ENCODE data around the gene TEC. TPM values are rescaled to one million over a fixed set of nuclear protein-coding genes. Genes with fewer than 3 reads are reported as not detected.

Gene TEC
- total RNA-seq, 2 experiments from 2014 or later, result 2.8 TPM

DNA sequence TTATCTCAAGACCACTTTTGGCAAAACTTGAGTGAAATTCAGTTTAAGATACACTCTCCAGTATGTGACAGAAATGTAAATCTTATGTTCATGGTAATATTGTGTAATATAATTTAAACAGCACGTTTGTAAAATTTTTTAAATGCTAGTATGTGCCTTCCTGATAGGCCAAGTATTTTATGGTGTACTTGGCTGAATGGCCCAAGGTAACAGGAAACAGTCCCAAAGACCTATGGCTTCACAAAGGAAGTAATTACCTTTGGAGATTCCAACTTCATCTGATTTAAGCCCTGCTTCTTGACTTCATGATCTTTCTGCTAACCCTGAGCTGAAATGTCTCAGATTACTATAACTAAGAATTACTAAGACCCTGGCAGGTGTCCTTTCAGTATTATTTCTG, 20.3 kb downstream of the TEC start:
- Histone ChIP-seq H3K27ac (ENCODE audit: low read depth in 1 of 2, low read length in 2 of 2) (no peak overlapping the region), H3K4me1 (ENCODE audit: insufficient read depth, low read length) (no peaks in the 10 kb centered on the region), H3K9me3 (ENCODE audit: control insufficient read depth in 1 of 2, insufficient read depth in 1 of 2, low read length in 2 of 2) (no peaks in the 10 kb centered on the region), H3K4me3 (ENCODE audit: low read length) (no peak overlapping the region), H3K36me3 (ENCODE audit: insufficient read depth, low read length) (no peaks in the 10 kb centered on the region), H3K27me3 (ENCODE audit: control insufficient read depth in 1 of 2, insufficient read depth in 2 of 2, low read length in 2 of 2) (no peaks in the 10 kb centered on the region)
- TF ChIP-seq CTCF (IDR thresholded peaks at IDR 0.05), result no peak
- ChIA-PET CTCF (no interaction called here), POLR2A (no interaction called here)
- Mint-ChIP-seq H3K27ac (no peak overlapping the region), H3K9me3 (no peaks in the 10 kb centered on the region), H3K36me3 (ENCODE audit: low read depth) (no peaks in the 10 kb centered on the region), H3K27me3 (no peaks in the 10 kb centered on the region), H3K4me3 (no peak overlapping the region), H3K4me1 (ENCODE audit: low read depth) (no peaks in the 10 kb centered on the region)
- DNase-seq, result no peak
- intact Hi-C loops (cut with DNase I, micrococcal nuclease), result no loop called here
- ATAC-seq (ENCODE audit: poor library complexity), result no peak

DNA sequence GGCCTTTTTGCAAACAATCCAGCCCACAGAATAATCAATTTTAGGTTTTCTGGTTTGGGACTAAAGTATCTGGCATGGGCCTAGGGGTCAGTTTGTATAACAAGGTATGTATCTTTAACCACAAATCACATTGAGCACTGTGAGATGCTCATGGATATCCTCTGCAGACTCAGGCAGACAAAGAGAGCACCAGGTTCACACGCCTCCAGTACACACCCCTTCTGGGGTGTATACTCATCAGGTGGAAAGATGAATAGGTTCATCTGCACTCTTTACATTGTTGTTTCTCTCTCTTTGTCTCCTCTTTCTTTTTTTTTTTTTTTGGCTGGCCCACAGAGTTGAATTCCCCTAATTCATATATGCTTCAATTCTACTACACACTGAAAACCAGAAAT, 21.1 kb downstream of the TEC start:
- no peaks in the 10 kb centered on the region for H3K27me3 Mint-ChIP-seq
- Histone ChIP-seq H3K27ac (ENCODE audit: low read depth in 1 of 2, low read length in 2 of 2) (no peak overlapping the region), H3K9me3 (ENCODE audit: control insufficient read depth in 1 of 2, insufficient read depth in 1 of 2, low read length in 2 of 2) (no peaks in the 10 kb centered on the region), H3K4me3 (ENCODE audit: low read length) (no peak overlapping the region), H3K27me3 (ENCODE audit: control insufficient read depth in 1 of 2, insufficient read depth in 2 of 2, low read length in 2 of 2) (no peaks in the 10 kb centered on the region), H3K36me3 (ENCODE audit: insufficient read depth, low read length) (no peaks in the 10 kb centered on the region), H3K4me1 (ENCODE audit: insufficient read depth, low read length) (no peaks in the 10 kb centered on the region)
- ATAC-seq (ENCODE audit: poor library complexity) (no peak), DNase-seq (no peak)
- H3K9me3 Mint-ChIP-seq, result no peaks in the 10 kb centered on the region
- H3K36me3 Mint-ChIP-seq (ENCODE audit: low read depth), result no peaks in the 10 kb centered on the region
- intact Hi-C loops (cut with DNase I, micrococcal nuclease), result no loop called here
- POLR2A ChIA-PET, result no interaction called here
- no peak for TF ChIP-seq CTCF (IDR thresholded peaks at IDR 0.05)
- H3K27ac Mint-ChIP-seq, result no peak overlapping the region
- CTCF ChIA-PET, result no interaction called here
- H3K4me3 Mint-ChIP-seq, result no peak overlapping the region
- no peaks in the 10 kb centered on the region for H3K4me1 Mint-ChIP-seq (ENCODE audit: low read depth)

- no peak overlapping the region for H3K4me3 ChIP-seq (ENCODE audit: low read length)
These were observed 21.6 kb downstream of the TEC start for GRCh38 chr4:48247878-48248558.

More at GRCh38 chr4:48247878-48248558, 21.6 kb downstream of the TEC start:
- intact Hi-C loops (cut with DNase I, micrococcal nuclease), result no loop called here
- ChIA-PET CTCF (no interaction called here), POLR2A (no interaction called here)
- Mint-ChIP-seq H3K4me1 (ENCODE audit: low read depth) (no peaks in the 10 kb centered on the region), H3K4me3 (no peak overlapping the region), H3K36me3 (ENCODE audit: low read depth) (no peaks in the 10 kb centered on the region), H3K27ac (no peak overlapping the region), H3K9me3 (no peaks in the 10 kb centered on the region), H3K27me3 (no peaks in the 10 kb centered on the region)
- no peak for ATAC-seq (ENCODE audit: poor library complexity)
- no peak for DNase-seq
- no peak for TF ChIP-seq CTCF (IDR thresholded peaks at IDR 0.05)
- no peaks in the 10 kb centered on the region for H3K27me3 ChIP-seq (ENCODE audit: control insufficient read depth in 1 of 2, insufficient read depth in 2 of 2, low read length in 2 of 2)
- no peaks in the 10 kb centered on the region for H3K4me1 ChIP-seq (ENCODE audit: insufficient read depth, low read length)
- H3K36me3 ChIP-seq (ENCODE audit: insufficient read depth, low read length), result no peaks in the 10 kb centered on the region
- H3K9me3 ChIP-seq (ENCODE audit: control insufficient read depth in 1 of 2, insufficient read depth in 1 of 2, low read length in 2 of 2), result no peaks in the 10 kb centered on the region
- no peak overlapping the region for H3K27ac ChIP-seq (ENCODE audit: low read depth in 1 of 2, low read length in 2 of 2)
